C1 segment of cervical spinal cord (tissue), 14 donors: ENCODE results near the gene VIPR2.
"Not testable (repeated sequence)": the region's sequence is repeated elsewhere in the genome, so short reads cannot be mapped to it uniquely, and the experiment has no call there.

Experiments used
- DNase-seq, 14 donors: peaks; one replicate each; lab custom pipeline; 2025; lab: John Stamatoyannopoulos, UW

The VIPR2 gene

GRCh38 chr7:158995514-158995913 lies 149.2 kb downstream of the VIPR2 start:
- DNase-seq: no peak

DNA sequence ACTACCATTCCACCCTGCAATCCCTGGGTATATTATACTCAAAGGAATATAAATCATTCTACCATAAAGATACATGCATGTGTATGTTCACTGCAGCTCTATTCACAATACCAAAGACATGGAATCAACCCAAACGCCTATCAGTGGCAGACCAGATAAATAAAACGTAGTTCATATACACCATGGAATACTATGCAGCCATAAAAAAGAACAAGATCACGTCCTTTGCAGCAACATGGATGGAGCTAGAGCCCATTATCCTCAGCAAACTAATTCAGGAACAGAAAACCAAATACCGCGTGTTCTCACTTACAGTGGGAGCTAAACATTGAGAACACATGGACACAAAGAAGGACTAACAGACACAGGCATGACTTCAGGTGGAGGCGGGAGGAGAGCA lies 150.0 kb downstream of the VIPR2 start:
- DNase-seq: no peak

DNA sequence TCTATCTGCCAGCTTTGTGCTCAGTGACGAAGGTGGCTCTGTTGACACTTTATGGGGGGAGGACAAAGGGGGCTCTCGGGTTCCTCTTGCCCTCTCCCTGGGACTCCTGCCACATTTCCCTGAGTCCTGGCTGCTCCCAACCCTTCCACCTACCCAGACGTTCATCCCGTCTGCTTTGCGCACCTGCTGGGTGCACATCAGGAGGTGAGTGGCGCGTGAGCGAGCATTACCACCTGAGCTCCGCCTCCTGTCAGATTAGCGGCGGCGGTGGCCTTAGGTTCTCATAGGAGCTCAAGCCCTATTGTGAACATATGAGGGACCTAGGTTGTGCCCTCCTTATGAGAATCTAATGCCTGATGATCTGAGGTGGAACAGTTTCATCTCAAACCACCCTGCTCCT lies 151.1 kb downstream of the VIPR2 start:
- DNase-seq: no peak

DNA sequence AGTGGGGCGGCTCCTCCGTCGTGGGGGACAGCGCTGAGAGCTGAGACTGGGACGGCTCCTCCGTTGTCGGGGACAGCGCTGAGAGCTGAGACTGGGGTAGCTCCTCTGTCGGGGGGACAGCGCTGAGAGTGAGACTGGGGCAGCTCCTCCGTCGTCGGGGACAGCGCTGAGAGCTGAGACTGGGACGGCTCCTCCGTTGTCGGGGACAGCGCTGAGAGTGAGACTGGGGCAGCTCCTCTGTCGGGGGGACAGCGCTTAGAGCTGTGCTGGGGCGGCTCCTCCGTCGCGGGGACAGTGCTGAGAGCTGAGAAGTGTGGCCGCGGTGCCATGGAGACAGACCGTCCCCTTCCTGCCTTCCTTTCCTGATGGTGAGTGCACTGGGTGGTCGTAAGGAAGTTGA lies 151.9 kb downstream of the VIPR2 start:
- DNase-seq: no peak

DNA sequence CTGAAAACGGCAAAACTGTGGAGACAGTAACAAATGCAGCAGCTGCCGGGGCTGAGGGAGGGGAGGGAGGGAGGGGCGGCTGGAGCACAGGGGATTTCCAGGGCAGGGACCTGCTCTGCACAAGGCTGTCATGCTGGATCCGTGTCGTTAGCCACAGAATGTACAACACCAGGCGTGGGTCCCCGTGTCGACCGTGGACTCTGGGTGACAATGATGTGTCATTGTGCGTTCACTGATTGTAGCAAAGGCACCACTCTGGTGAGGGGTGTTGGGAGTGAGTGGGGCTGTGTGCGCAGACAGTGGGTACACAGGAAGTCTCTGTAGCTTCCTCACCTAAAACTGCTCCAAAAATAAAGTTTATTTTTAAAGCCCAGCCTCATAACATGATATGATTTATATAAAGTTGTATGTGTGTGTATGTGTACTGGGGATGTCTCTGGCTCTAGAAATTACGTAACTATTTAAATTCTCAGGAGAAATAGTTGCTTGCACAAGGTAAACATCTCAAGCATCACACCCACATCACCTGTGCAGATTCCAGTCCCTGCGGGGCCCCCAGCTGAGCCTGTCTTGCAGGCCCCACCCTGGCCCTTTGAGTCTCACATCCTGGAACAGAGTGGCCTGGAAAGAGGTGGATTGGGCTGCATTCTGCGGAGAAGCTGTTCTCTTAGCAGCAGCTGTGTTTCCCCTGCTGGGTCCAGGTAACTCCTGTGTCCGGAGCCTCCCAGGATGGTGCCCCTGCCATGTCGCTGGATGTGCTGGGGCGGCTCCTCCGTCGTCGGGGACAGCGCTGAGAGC lies 152.6 kb downstream of the VIPR2 start:
- DNase-seq: no peak

GRCh38 chr7:158988996-158989395 lies 155.7 kb downstream of the VIPR2 start:
- no peak for DNase-seq

DNA sequence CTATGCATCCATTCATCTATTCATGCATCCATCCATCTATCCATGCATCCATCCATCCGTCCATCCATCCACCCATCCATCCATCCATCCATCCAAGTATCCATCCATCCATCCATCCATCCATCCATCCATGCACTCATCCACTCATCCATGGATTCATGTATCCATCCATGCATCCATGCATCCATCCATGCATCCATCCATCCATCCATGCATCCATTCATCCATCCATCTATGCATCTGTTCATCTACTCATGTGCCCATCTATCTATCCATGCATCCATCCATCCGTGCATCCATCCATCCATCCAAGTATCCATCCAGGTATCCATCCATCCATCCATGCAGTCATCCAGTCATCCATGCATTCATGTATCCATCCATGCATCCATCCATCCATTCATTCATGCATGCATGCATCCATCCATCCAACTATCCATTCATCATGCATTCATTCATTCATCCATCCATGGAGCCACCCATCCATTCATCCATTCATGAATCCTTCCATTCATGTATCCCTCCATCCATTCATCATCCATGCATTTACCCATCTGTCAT lies 156.3 kb downstream of the VIPR2 start:
- DNase-seq: no peak

- DNase-seq: no peak
These were observed 157.0 kb downstream of the VIPR2 start for GRCh38 chr7:158987691-158988090.

GRCh38 chr7:158985583-158985982 lies 159.1 kb downstream of the VIPR2 start:
- no peak for DNase-seq

GRCh38 chr7:158984007-158984406 lies 160.7 kb downstream of the VIPR2 start:
- DNase-seq: not testable (repeated sequence)

GRCh38 chr7:158982080-158982479 lies 162.6 kb downstream of the VIPR2 start:
- not testable (repeated sequence) for DNase-seq

DNA sequence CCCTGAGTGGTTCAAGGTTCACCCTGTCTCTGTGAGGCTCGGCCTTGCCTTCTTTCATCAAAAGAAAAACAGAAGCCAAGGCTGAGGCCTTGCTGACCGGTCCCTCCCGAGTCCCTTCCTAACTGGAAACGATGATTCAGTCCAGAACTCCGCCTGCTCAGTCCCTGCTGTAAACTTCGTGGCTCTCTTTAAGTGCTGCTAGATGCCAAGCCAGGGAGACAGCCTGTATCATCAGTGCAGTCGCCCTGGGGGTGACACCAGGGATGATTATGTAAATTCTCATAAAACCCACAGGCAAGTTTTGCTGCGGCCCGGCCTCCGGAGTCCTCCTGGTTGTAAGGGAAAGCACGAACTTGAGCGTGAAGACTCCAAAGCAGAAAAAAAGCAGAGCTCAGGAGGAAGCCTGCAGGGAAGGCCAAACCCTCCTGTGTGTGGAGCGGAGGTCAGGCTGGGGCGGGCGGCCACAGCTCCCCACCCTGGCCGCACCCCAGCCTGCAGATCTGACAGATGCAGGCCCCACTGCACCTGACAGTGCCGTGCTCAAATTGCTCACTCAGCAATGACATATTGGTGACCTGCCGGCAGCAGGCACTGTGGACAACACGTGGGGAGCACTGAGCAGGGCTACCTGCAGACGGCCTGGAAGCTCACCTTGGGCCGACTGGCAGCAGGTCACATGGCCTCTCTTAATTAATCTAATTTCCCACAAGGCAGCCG lies 164.9 kb downstream of the VIPR2 start:
- no peak for DNase-seq

- DNase-seq: no peak
These were observed 165.6 kb downstream of the VIPR2 start for GRCh38 chr7:158979023-158979529.
